CD4-positive, alpha-beta T cell treated with Interleukin-2 at 100 ng/mL for 4 hours (primary cell): ENCODE measurements around the gene MUC5B.

Source experiments
- DNase-seq: peaks from one replicate; pipeline ENCODE4 v3.0.0-alpha.2; 2020; ENCODE audit warnings: low spot score

Gene MUC5B

GRCh38 chr11:1285876-1286275, 63.0 kb downstream of the MUC5B start:
- no peak for DNase-seq

- no peak for DNase-seq
Measured at GRCh38 chr11:1287928-1288327, 65.1 kb downstream of the MUC5B start.

GRCh38 chr11:1288426-1289151, 65.7 kb downstream of the MUC5B start:
- DNase-seq, result no peak

GRCh38 chr11:1289211-1289935, 66.5 kb downstream of the MUC5B start:
- no peak for DNase-seq

- no peak for DNase-seq
Measured at GRCh38 chr11:1290052-1291040, 67.5 kb downstream of the MUC5B start.

- no peak for DNase-seq
Measured at GRCh38 chr11:1291295-1292017, 68.6 kb downstream of the MUC5B start.

GRCh38 chr11:1292018-1292643, 69.3 kb downstream of the MUC5B start:
- no peak for DNase-seq

GRCh38 chr11:1292644-1293618, 70.1 kb downstream of the MUC5B start:
- no peak for DNase-seq

- DNase-seq, result no peak
Measured at GRCh38 chr11:1293619-1294015, 70.8 kb downstream of the MUC5B start.

GRCh38 chr11:1295086-1295485, 72.2 kb downstream of the MUC5B start:
- no peak for DNase-seq

GRCh38 chr11:1295591-1295990, 72.7 kb downstream of the MUC5B start:
- no peak for DNase-seq

- no peak for DNase-seq
Measured at GRCh38 chr11:1296287-1296686, 73.4 kb downstream of the MUC5B start.

GRCh38 chr11:1297011-1297575, 74.2 kb downstream of the MUC5B start:
- no peak for DNase-seq

- no peak for DNase-seq
Measured at GRCh38 chr11:1297576-1298473, 75.0 kb downstream of the MUC5B start.

GRCh38 chr11:1298695-1299492, 76.0 kb downstream of the MUC5B start:
- DNase-seq, result no peak

GRCh38 chr11:1299621-1300020, 76.8 kb downstream of the MUC5B start:
- no peak for DNase-seq

GRCh38 chr11:1300121-1300520, 77.3 kb downstream of the MUC5B start:
- no peak for DNase-seq
